Thoracic aorta (tissue), 2 donors: ENCODE measurements around the gene TBC1D9B. TPM values are rescaled to one million over a fixed set of nuclear protein-coding genes. Genes with fewer than 3 reads are reported as not detected.

ENCODE experiments used
- ATAC-seq: fragments of 150-250 bp; one replicate; pipeline ENCODE4 v1.8.0; 2017; ENCODE audit warnings: low read depth; ENCODE audit not compliant: insufficient number of reproducible peaks, low FRiP score
- DNase-seq: peaks from one replicate; pipeline ENCODE4 v3.0.0-alpha.2; 2020; ENCODE audit warnings: low spot score
- H3K27ac ChIP-seq, 2 donors: fragments of 200-600 bp; sonication (generic); 1 replicate in 1 of 2; 2 replicates in 1 of 2; pipeline ENCODE4 v1.5.1; 2016; ENCODE audit warnings: mild to moderate bottlenecking in 2 of 2, moderate library complexity in 2 of 2
- H3K27me3 ChIP-seq: fragments of 200-600 bp; sonication (generic); replicated peaks from 2 replicates; pipeline ENCODE4 v1.6.0; 2016; ENCODE audit warnings: mild to moderate bottlenecking; ENCODE audit not compliant: insufficient read depth
- H3K36me3 ChIP-seq: fragments of 200-600 bp; sonication (generic); one replicate; pipeline ENCODE4 v1.5.1; 2016
- H3K4me1 ChIP-seq, 2 donors: fragments of 200-600 bp; sonication (generic); 1 replicate in 1 of 2; 2 replicates in 1 of 2; pipeline versions ENCODE4 v1.5.1 to v1.6.0; 2016; ENCODE audit warnings: low read depth in 2 of 2, mild to moderate bottlenecking in 1 of 2; ENCODE audit not compliant: control insufficient read depth in 1 of 2
- H3K4me3 ChIP-seq: fragments of 200-600 bp; sonication (generic); 2 replicates; pipeline ENCODE4 v1.5.1; 2016; ENCODE audit warnings: mild to moderate bottlenecking
- H3K9me3 ChIP-seq: fragments of 200-600 bp; sonication (generic); 2 replicates; pipeline ENCODE4 v1.5.1; 2016
- total RNA-seq, 2 donors: library from RNA; depleted of rRNA; stranded (reverse); fragments of >200 nt; gene quantifications; one replicate each; pipeline versions ENCODE4 v1.1.0 to v1.2.3, GENCODE V29; 2016
- TF ChIP-seq, protein P1 (sequence below): fragments of 200-600 bp; sonication (generic); IDR thresholded peaks from one replicate; pipeline ENCODE4 v1.5.1; 2019; ENCODE audit warnings: antibody characterized with exemption

Gene TBC1D9B
- total RNA-seq, 2 donors from 2014 or later = 91.9 to 104 TPM

DNA sequence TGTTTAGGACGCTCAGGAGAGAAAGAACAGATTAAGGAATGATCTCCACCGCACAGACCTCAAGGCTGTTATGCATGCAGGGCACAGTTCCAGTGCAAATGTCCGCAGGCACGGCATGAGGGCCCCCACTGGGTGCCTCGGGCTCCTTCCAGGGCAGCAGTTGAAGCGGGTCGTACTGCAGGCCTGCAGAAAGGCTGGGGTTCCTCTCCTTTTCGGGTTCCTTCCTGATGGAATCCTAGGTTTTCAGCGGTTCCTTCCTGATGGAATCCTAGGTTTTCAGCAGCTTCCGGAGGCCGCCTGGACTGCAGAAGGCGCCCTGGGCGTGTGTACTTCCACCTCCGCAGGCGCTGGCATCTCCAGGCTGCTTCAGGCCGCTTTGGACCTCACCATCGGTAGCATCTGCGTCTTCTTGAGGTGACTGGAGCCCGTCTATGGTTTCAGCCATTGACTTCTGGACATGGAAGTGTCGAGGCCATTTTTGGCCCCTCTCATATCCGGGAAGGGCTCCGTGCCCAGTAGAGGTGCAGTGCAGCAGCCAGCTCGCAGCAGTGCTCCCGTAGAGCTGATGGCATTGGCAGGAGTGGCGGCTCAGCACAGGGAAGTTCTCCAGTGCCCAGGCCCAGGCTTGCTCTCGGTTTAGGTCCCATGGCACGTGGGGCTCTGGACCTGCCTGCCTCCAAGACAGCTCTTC lies 95.4 kb downstream of the TBC1D9B start:
- Histone ChIP-seq H3K27me3 (no peaks in the 10 kb centered on the region), H3K4me1 (peaks cover under 1 to 7% of the 10 kb centered on the region in 2 donors), H3K36me3 (no peaks in the 10 kb centered on the region), H3K27ac (no peak overlapping the region), H3K4me3 (no peak overlapping the region), H3K9me3 (no peaks in the 10 kb centered on the region)
- ATAC-seq = no peak
- no peak for DNase-seq
- TF ChIP-seq, protein P1, sequence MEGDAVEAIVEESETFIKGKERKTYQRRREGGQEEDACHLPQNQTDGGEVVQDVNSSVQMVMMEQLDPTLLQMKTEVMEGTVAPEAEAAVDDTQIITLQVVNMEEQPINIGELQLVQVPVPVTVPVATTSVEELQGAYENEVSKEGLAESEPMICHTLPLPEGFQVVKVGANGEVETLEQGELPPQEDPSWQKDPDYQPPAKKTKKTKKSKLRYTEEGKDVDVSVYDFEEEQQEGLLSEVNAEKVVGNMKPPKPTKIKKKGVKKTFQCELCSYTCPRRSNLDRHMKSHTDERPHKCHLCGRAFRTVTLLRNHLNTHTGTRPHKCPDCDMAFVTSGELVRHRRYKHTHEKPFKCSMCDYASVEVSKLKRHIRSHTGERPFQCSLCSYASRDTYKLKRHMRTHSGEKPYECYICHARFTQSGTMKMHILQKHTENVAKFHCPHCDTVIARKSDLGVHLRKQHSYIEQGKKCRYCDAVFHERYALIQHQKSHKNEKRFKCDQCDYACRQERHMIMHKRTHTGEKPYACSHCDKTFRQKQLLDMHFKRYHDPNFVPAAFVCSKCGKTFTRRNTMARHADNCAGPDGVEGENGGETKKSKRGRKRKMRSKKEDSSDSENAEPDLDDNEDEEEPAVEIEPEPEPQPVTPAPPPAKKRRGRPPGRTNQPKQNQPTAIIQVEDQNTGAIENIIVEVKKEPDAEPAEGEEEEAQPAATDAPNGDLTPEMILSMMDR = no peak

Other genes with a start within 250 kb of the TBC1D9B start
- 1 to 10 TPM in 1 of 2 donors, not detected in 1; 1.4 TPM for gene CBY3, start 226.9 kb downstream of the TBC1D9B start, total RNA-seq
- gene CANX, start 208.9 kb downstream of the TBC1D9B start, total RNA-seq = 100 to 1,000 TPM; 240 to 371 TPM
- 10 to 100 TPM; 22.9 to 38.1 TPM for gene MAML1, start 175.1 kb downstream of the TBC1D9B start, total RNA-seq
- 1 to 10 TPM; 4.9 to 6.6 TPM for gene LTC4S, start 113.9 kb downstream of the TBC1D9B start, total RNA-seq
- 10 to 100 TPM; 66.5 to 87.7 TPM for gene MGAT4B, start 101.0 kb downstream of the TBC1D9B start, total RNA-seq
- 100 to 1,000 TPM; 375 to 469 TPM for gene SQSTM1, start 87.0 kb downstream of the TBC1D9B start, total RNA-seq
- gene MRNIP, start 49.1 kb downstream of the TBC1D9B start, total RNA-seq = 10 to 100 TPM; 46.2 to 54.2 TPM
- 100 to 1,000 TPM in 1 of 2 donors, 10 to 100 TPM in 1; 83.9 to 151 TPM for gene RNF130, start 163.9 kb upstream of the TBC1D9B start, total RNA-seq